ENCODE measurements around the gene HSD3B1.

HSD3B1 gene

GRCh38 chr1:119469741-119470140 lies 37.3 kb upstream of the HSD3B1 start:
- no peak for DNase-seq (ENCODE audit: low read depth in 2 of 2)
- no peak overlapping the region for H3K4me3 ChIP-seq (replicated peaks in 1 of 2; ENCODE audit: low read depth in 2 of 2, low read length in 2 of 2)
- TF ChIP-seq CTCF (IDR thresholded peaks at IDR 0.05; ENCODE audit: low read depth, low read length), result no peak

DNA sequence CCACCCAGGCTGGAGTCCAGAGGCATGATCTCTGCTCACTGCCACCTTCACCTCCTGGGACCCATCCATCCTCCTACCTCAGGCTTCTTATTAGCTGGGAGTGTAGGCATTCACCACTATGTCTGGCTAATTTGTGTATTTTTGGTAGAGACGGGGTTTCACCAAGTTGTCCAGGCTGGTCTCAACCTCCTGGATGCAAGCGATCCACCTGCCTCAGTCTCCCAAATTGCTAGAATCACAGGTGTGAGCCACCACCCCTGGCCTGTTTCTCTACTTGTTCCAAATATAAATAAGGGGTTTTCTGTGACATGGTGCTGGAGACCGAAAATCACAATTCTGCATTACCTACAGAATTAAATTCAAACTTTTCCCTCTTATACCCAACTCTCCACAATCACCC lies 36.6 kb upstream of the HSD3B1 start:
- no peak overlapping the region for H3K4me3 ChIP-seq (replicated peaks in 1 of 2; ENCODE audit: low read depth in 2 of 2, low read length in 2 of 2)
- no peak for TF ChIP-seq CTCF (IDR thresholded peaks at IDR 0.05; ENCODE audit: low read depth, low read length)
- no peak for DNase-seq (ENCODE audit: low read depth in 2 of 2)

- no peak overlapping the region for H3K4me3 ChIP-seq (replicated peaks in 1 of 2; ENCODE audit: low read depth in 2 of 2, low read length in 2 of 2)
These were observed 36.1 kb upstream of the HSD3B1 start for GRCh38 chr1:119470958-119471357.

GRCh38 chr1:119471566-119471965 lies 35.4 kb upstream of the HSD3B1 start:
- TF ChIP-seq CTCF (IDR thresholded peaks at IDR 0.05; ENCODE audit: low read depth, low read length), result no peak
- DNase-seq (ENCODE audit: low read depth in 2 of 2), result no peak
- H3K4me3 ChIP-seq (replicated peaks in 1 of 2; ENCODE audit: low read depth in 2 of 2, low read length in 2 of 2), result no peak overlapping the region

More at GRCh38 chr1:119470958-119471357, 36.1 kb upstream of the HSD3B1 start:
- no peak for DNase-seq (ENCODE audit: low read depth in 2 of 2)
- TF ChIP-seq CTCF (IDR thresholded peaks at IDR 0.05; ENCODE audit: low read depth, low read length), result no peak

GRCh38 chr1:119472080-119472818 lies 34.8 kb upstream of the HSD3B1 start:
- H3K4me3 ChIP-seq (replicated peaks in 1 of 2; ENCODE audit: low read depth in 2 of 2, low read length in 2 of 2), result no peak overlapping the region
- no peak for DNase-seq (ENCODE audit: low read depth in 2 of 2)
- TF ChIP-seq CTCF (IDR thresholded peaks at IDR 0.05; ENCODE audit: low read depth, low read length), result no peak

- TF ChIP-seq CTCF (IDR thresholded peaks at IDR 0.05; ENCODE audit: low read depth, low read length), result no peak
- no peak overlapping the region for H3K4me3 ChIP-seq (replicated peaks in 1 of 2; ENCODE audit: low read depth in 2 of 2, low read length in 2 of 2)
- DNase-seq (ENCODE audit: low read depth in 2 of 2), result no peak
These were observed 34.2 kb upstream of the HSD3B1 start for GRCh38 chr1:119472819-119473175.
